ENCODE measurements around the gene LMO7.

The LMO7 gene

GRCh38 chr13:75635828-75636435, at the start of gene LMO7:
TSS of gene LMO7 (plus strand) at chr13:75636330. CDS start at chr13:75636658, 328 bp downstream.
- DNase-seq, result peak; percentile 7

- no peak for DNase-seq
These were observed 48.5 kb upstream of the LMO7 start for GRCh38 chr13:75587679-75588078.

GRCh38 chr13:75596657-75597182, 39.4 kb upstream of the LMO7 start:
- DNase-seq, result no peak

DNA sequence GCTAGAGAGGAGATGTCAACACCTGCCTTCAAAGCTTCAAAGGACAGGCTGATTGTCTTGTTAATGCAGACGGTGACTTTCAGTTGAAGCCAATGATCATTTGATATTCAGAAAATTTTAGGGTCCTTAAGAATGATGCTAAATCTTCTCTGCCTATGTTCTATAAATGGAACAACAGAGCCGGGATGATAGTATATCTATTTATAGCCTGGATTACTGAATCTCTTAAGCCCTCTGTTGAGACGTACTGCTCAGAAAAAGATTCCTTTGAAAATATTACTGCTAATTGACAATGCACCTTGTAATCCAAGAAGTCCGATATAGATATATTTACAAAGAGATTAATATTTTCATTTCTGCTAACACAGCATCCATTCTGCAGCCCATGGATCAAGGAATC, 35.8 kb upstream of the LMO7 start:
- DNase-seq, result no peak

DNA sequence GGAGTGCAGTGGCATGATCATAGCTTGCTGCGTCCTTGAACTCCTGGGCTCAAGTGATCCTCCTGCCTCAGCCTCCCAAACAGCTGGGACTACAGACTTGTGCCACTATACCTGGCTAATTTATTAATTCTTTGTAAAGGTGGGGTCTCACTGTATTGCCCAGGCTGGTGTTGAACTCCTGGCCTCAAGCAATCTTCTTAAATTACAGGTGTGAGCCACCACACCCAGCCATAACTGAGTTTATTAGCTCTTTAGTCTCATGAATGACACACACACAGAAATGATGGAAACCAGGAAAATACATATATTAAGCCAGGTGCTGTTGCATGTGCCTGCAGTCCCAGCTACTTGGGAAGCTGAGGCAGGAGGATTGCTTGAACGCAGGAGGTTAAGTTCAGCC, 33.1 kb upstream of the LMO7 start:
- DNase-seq, result no peak

- no peak for DNase-seq
These were observed 28.7 kb upstream of the LMO7 start for GRCh38 chr13:75607447-75607846.

DNA sequence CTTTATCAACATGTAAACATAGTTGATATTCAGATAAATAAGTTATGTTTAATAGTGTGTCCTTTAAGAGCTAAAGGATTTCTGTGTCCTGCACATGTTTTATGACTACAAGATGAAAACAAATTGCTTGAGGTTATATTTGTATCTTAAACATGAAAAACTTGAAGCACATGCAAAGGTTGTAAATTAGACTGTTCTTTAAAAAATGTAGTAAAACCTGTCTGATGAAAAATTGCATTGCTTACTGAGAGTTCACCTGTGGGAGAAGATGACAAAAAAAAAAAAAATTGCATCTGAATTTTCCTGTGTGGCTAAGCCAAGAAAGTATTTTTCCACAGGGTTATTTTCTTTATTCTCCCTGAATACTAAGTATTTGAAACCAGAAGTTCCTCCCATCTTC, 25.7 kb upstream of the LMO7 start:
- no peak for DNase-seq

- DNase-seq, result no peak
These were observed 23.8 kb upstream of the LMO7 start for GRCh38 chr13:75612354-75612753.

DNA sequence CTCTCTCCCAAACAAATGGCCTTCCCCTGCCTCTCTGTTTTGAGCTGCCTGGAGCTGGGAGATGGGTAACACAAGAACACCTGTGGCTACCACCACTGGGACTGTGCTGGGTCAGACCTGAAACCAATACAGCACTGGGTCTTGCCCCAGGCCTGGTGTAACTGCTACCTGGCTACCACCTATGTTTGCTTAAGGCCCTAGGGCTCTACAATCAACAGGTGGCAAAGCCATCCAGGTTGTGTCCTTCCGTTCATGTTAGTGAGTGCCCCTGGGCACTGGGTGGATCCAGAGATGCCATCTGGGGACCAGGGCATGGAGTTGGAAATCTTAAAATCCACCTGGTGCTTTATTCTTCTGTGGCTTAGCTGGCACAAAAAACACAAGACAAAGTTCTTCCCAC, 18.9 kb upstream of the LMO7 start:
- DNase-seq, result no peak

- no peak for DNase-seq
These were observed 17.8 kb upstream of the LMO7 start for GRCh38 chr13:75618308-75618707.

DNA sequence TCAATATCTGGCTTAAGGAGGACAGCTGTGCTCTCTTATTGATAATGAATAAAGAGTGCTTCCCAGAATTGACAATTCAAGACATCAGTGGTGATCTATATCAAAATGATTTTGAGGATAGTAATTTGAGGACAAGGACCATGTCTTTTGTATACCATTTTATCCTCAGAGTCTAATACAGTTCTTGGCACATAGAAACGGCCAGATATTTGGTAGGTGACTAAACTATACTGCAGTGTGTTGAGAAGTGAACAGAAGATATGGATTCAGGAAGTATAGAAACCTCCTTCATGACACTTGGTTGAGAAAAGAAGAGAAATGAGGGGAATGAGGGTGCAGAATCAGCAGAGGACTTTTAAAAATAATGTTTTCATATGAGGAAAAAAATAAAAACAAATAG, 16.1 kb upstream of the LMO7 start:
- DNase-seq, result no peak

DNA sequence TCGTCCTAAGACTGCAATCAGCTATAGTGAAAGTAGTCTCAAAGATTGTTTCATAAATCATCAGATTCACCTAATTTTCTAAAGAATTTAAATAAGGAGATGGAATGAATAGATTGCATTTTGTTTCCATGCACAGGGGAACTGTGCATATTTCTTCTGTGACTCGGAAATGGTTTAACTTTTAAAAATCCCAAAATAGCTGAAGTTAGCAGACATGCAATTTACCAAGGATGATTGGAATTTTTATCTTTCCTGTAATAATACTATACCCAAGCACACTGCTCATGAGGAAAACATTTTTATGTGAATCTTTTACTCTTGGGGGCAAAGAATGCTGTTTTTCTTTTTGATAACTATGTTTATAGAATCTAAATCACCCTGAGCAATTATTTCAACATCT, 15.0 kb upstream of the LMO7 start:
- no peak for DNase-seq

GRCh38 chr13:75628801-75629200, 7.3 kb upstream of the LMO7 start:
- no peak for DNase-seq

DNA sequence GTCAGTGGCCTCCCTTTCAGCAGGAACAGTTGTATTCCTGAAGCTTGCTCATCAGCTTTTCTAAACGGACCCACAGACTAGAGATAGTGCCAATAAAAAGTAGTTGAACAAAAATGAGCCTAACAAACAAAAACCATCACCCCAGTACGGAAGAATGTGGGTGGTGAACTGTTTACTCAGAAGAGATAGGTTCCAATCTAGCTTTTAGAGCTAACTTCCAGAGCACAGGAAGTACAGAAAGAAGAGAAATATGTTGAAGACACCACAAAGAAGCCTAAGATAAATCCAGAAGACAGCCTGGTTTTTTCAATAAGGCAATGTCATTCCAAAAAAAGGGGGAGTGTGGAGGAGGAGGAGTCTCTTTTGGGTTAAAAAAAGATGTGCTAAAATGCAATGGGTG, 2.8 kb upstream of the LMO7 start:
- no peak for DNase-seq

- no peak for DNase-seq
These were observed 866 bp upstream of the LMO7 start for GRCh38 chr13:75635101-75635827.

GRCh38 chr13:75636436-75637180, 478 bp downstream of the LMO7 start:
- peak; percentile 24 for DNase-seq

DNA sequence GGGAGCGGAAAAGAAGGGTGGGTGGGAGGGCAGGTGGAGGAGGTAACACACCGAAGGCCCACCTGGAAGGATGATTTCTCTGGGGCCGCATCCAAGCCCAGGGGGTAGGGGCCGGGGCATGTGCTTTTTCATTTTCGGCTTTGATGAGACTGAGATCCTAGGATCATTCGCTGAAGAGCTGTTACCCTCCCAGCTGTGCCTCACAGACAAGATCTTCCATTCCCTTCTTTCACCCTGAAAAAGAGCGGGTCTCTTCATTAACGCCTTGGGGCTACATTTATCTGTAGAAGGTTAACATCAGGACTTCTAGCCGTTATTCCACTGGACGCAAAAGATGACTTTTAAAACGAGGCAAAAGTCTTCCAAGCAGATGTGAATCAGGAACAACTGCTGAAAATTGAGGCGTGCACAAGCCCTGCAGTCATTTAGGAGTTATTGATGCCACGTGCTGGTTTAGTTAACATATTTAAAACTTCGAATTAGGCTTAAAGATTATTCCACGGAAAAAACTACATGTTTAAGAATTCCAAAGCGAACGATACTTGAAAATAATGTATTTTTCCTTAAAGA, 1.1 kb downstream of the LMO7 start:
- no peak for DNase-seq

DNA sequence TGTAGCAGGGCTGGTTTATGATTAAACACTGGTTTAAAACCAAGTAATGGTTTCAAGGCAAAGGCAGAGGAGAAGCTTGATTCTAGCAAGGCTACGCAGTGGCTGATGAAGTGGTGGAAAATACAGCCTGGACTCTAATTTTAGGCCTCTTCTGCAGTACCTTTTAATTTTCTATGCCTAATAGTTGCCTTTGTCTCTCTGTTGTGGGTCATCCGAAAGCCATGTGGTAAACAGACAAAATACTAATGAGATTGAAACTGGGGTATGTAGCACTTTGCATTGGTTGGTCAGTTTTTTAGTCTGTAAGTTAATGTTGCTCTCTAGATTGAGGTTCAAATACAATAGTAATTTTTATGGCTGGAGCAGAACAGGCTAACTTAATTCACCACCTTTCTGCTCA, 3.3 kb downstream of the LMO7 start:
- no peak for DNase-seq

GRCh38 chr13:75641026-75641425, 4.9 kb downstream of the LMO7 start:
- no peak for DNase-seq

GRCh38 chr13:75643182-75643581, 7.1 kb downstream of the LMO7 start:
- no peak for DNase-seq

GRCh38 chr13:75643693-75644092, 7.6 kb downstream of the LMO7 start:
- DNase-seq, result no peak

DNA sequence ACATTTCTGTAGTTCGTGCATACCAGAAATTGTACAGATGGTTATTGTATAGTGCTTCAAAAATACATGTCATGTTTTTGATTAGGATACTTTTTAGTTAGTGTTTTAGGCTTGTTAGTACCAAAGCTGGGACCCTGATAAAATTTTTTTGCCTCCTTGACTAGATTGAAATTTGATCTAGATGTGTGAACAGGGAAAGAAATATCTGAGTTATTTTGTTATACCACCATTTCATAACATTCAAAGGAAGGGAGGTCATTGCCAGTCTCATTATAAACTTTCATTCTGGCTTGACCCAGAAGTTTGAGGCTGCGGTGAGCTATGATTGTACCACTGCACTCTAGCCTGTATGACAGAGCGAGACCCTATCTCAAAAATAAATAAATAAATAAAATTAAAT, 9.0 kb downstream of the LMO7 start:
- DNase-seq, result no peak

GRCh38 chr13:75647126-75647784, 11.1 kb downstream of the LMO7 start:
- DNase-seq, result peak; percentile 21

All from activated CD4-positive, alpha-beta T cell treated with anti-CD3 and anti-CD28 coated beads, Interleukin-2, amount 50 U/mL, for 16 hours (primary cell).